Measurements from ENCODE around the gene SRSF7.

Gene SRSF7

DNA sequence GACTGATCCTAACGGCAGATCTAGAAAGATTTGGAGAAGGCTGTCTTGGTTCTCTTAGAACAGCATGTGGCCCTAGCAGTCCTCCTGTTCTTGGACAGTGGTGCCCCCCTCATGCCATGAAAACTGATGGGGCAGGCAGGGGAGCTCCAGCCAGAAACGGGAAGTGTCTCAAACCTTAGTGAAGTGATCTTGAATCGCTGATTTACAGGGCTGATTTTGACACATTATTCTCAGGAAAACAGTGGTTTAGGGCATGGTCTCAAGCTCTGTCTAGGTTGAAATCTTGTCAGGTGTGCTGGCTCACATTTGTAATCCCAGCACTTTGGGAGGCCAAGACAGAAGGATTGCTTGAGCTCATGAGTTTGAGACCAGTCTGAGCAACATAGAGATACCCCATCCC, 37.8 kb downstream of the SRSF7 start:
- ATAC-seq = no peak
- TF ChIP-seq ESRRG (CRISPR knock-in tag; IDR thresholded peaks at IDR 0.05) = no peak

DNA sequence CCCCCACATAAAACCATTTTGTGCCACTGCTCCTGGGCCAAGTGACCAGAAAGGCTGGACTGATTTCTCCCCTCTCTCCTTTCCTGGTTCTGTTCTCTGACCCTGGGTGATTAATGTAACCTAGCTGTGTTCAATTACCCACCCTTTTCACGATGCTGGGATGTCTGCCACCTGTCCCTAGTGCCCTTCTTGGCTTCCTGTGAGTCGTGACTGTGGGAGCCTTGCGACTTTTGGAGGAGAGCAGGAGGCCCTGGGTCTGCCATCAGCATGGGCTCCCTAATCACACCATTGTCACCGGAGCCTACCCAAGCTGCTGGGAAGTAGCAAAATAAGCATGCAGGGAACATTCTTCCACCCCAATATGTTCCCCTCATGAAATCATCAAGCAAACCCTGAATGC, 38.3 kb downstream of the SRSF7 start:
- ATAC-seq = no peak
- TF ChIP-seq GLIS3 (CRISPR knock-in tag; IDR thresholded peaks at IDR 0.05) (no peak), PPARA (CRISPR knock-in tag; IDR thresholded peaks at IDR 0.05; ENCODE audit: borderline replicate concordance) (no peak), SNAI2 (CRISPR knock-in tag; IDR thresholded peaks at IDR 0.05) (no peak), CSDC2 (CRISPR knock-in tag; IDR thresholded peaks at IDR 0.05) (no peak), BACH2 (CRISPR knock-in tag; IDR thresholded peaks at IDR 0.05; ENCODE audit: borderline replicate concordance) (no peak), ZNF565 (CRISPR knock-in tag; conservative IDR thresholded peaks at IDR 0.05; ENCODE audit: low read depth) (no peak), ZFP30 (CRISPR knock-in tag; IDR thresholded peaks at IDR 0.05) (no peak), ESRRG (CRISPR knock-in tag; IDR thresholded peaks at IDR 0.05) (no peak), ZNF70 (CRISPR knock-in tag; IDR thresholded peaks at IDR 0.05) (no peak), ZNF8 (CRISPR knock-in tag; IDR thresholded peaks at IDR 0.05) (no peak), ZC3H10 (CRISPR knock-in tag; IDR thresholded peaks at IDR 0.05) (no peak), ZFP3 (CRISPR knock-in tag; IDR thresholded peaks at IDR 0.05) (no peak), OSR1 (CRISPR knock-in tag; IDR thresholded peaks at IDR 0.05) (no peak)
- TF ChIP-seq, protein P1, sequence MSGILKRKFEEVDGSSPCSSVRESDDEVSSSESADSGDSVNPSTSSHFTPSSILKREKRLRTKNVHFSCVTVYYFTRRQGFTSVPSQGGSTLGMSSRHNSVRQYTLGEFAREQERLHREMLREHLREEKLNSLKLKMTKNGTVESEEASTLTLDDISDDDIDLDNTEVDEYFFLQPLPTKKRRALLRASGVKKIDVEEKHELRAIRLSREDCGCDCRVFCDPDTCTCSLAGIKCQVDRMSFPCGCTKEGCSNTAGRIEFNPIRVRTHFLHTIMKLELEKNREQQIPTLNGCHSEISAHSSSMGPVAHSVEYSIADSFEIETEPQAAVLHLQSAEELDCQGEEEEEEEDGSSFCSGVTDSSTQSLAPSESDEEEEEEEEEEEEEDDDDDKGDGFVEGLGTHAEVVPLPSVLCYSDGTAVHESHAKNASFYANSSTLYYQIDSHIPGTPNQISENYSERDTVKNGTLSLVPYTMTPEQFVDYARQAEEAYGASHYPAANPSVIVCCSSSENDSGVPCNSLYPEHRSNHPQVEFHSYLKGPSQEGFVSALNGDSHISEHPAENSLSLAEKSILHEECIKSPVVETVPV (CRISPR knock-in tag; IDR thresholded peaks at IDR 0.05) = no peak
- TF ChIP-seq, protein P2, sequence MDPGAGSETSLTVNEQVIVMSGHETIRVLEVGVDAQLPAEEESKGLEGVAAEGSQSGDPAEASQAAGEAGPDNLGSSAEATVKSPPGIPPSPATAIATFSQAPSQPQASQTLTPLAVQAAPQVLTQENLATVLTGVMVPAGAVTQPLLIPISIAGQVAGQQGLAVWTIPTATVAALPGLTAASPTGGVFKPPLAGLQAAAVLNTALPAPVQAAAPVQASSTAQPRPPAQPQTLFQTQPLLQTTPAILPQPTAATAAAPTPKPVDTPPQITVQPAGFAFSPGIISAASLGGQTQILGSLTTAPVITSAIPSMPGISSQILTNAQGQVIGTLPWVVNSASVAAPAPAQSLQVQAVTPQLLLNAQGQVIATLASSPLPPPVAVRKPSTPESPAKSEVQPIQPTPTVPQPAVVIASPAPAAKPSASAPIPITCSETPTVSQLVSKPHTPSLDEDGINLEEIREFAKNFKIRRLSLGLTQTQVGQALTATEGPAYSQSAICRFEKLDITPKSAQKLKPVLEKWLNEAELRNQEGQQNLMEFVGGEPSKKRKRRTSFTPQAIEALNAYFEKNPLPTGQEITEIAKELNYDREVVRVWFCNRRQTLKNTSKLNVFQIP (CRISPR knock-in tag; IDR thresholded peaks at IDR 0.05; ENCODE audit: borderline replicate concordance, low read depth) = no peak
- TF ChIP-seq, protein P3, sequence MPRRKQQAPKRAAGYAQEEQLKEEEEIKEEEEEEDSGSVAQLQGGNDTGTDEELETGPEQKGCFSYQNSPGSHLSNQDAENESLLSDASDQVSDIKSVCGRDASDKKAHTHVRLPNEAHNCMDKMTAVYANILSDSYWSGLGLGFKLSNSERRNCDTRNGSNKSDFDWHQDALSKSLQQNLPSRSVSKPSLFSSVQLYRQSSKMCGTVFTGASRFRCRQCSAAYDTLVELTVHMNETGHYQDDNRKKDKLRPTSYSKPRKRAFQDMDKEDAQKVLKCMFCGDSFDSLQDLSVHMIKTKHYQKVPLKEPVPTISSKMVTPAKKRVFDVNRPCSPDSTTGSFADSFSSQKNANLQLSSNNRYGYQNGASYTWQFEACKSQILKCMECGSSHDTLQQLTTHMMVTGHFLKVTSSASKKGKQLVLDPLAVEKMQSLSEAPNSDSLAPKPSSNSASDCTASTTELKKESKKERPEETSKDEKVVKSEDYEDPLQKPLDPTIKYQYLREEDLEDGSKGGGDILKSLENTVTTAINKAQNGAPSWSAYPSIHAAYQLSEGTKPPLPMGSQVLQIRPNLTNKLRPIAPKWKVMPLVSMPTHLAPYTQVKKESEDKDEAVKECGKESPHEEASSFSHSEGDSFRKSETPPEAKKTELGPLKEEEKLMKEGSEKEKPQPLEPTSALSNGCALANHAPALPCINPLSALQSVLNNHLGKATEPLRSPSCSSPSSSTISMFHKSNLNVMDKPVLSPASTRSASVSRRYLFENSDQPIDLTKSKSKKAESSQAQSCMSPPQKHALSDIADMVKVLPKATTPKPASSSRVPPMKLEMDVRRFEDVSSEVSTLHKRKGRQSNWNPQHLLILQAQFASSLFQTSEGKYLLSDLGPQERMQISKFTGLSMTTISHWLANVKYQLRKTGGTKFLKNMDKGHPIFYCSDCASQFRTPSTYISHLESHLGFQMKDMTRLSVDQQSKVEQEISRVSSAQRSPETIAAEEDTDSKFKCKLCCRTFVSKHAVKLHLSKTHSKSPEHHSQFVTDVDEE (CRISPR knock-in tag; IDR thresholded peaks at IDR 0.05) = no peak
- TF ChIP-seq, protein P4, sequence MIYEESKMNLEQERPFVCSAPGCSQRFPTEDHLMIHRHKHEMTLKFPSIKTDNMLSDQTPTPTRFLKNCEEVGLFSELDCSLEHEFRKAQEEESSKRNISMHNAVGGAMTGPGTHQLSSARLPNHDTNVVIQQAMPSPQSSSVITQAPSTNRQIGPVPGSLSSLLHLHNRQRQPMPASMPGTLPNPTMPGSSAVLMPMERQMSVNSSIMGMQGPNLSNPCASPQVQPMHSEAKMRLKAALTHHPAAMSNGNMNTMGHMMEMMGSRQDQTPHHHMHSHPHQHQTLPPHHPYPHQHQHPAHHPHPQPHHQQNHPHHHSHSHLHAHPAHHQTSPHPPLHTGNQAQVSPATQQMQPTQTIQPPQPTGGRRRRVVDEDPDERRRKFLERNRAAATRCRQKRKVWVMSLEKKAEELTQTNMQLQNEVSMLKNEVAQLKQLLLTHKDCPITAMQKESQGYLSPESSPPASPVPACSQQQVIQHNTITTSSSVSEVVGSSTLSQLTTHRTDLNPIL (CRISPR knock-in tag; IDR thresholded peaks at IDR 0.05; ENCODE audit: low read depth) = no peak
- TF ChIP-seq, protein P5, sequence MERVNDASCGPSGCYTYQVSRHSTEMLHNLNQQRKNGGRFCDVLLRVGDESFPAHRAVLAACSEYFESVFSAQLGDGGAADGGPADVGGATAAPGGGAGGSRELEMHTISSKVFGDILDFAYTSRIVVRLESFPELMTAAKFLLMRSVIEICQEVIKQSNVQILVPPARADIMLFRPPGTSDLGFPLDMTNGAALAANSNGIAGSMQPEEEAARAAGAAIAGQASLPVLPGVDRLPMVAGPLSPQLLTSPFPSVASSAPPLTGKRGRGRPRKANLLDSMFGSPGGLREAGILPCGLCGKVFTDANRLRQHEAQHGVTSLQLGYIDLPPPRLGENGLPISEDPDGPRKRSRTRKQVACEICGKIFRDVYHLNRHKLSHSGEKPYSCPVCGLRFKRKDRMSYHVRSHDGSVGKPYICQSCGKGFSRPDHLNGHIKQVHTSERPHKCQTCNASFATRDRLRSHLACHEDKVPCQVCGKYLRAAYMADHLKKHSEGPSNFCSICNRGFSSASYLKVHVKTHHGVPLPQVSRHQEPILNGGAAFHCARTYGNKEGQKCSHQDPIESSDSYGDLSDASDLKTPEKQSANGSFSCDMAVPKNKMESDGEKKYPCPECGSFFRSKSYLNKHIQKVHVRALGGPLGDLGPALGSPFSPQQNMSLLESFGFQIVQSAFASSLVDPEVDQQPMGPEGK (CRISPR knock-in tag; IDR thresholded peaks at IDR 0.05; ENCODE audit: borderline replicate concordance) = no peak

DNA sequence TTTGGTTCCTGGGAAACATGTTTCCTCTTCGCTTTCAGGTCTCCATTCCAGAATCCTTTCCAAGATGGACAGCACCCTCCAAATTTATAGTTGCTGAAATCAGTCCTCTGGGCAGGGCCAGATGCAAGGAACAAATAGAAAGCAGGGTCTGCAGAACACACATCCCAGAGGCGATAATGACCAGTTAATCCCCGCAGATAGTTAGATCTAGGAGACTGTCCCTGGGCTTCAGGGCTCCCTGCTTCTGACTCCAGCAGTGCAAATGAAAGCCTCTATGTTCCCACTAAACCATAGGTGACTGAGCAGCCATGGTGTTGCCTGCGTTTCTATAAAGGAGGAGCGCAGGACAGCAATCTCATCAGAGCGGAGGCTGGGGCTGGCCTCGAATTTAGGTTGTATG, 38.7 kb downstream of the SRSF7 start:
- no peak for ATAC-seq
- TF ChIP-seq ZFP30 (CRISPR knock-in tag; IDR thresholded peaks at IDR 0.05) = no peak

DNA sequence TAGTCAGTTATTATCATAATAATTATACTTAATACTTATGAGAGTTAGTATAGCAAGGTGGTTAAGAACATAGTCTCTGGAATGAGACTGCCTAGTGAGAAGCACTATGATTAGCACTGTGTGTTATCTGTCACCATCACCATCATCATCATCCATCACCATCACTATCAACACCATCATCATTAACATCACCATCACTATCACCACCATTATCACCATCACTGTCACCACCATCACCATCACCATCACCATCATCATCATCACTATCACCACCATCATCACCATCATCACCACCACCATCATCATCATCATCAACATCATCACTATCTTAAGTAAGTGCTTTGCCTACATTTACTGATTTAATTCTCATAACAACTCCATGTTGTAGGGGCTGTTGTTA, 39.6 kb downstream of the SRSF7 start:
- TF ChIP-seq, protein P2 (CRISPR knock-in tag; IDR thresholded peaks at IDR 0.05; ENCODE audit: borderline replicate concordance, low read depth) = no peak
- TF ChIP-seq ARNTL (CRISPR knock-in tag; IDR thresholded peaks at IDR 0.05; ENCODE audit: borderline replicate concordance, low read depth) (no peak), SNAI2 (CRISPR knock-in tag; IDR thresholded peaks at IDR 0.05) (no peak), TOX (CRISPR knock-in tag; IDR thresholded peaks at IDR 0.05; ENCODE audit: borderline replicate concordance) (no peak), OSR1 (CRISPR knock-in tag; IDR thresholded peaks at IDR 0.05) (no peak), RARB (CRISPR knock-in tag; IDR thresholded peaks at IDR 0.05) (no peak), ZFP30 (CRISPR knock-in tag; IDR thresholded peaks at IDR 0.05) (no peak)
- ATAC-seq = no peak

Measured in SK-N-SH treated with all-trans-retinoic acid at 6 μM for 48 hours (cell line).